Activated effector memory CD4-positive, alpha-beta T cell treated with Interleukin-2 at 50 U/mL for 16 hours (primary cell): Measurements from ENCODE around the gene PTPN11.
"Not testable (repeated sequence)": the region's sequence is repeated elsewhere in the genome, so short reads cannot be mapped to it uniquely, and the experiment has no call there.

Source experiments
- DNase-seq: peaks from one replicate; pipeline ENCODE4 v3.0.0-alpha.2; 2020

The PTPN11 gene

DNA sequence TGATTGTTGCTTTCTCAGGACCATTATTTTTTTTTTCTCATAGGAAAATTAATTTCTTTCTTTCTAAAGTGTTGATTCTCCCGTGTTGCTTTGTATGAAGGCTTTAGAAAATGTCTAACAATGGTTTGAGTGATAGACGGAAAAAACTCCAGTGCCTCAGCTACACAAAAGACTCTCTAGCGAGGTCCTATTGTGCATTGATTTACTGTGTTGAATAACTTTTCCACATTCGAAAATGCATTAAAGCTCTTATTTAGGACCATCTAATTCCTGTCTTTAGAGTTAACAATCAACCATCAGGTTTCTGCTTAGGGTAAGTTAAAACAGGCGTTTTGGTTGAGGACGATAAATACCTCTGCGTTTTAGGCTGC lies 99.6 kb downstream of the PTPN11 start:
- DNase-seq = no peak

DNA sequence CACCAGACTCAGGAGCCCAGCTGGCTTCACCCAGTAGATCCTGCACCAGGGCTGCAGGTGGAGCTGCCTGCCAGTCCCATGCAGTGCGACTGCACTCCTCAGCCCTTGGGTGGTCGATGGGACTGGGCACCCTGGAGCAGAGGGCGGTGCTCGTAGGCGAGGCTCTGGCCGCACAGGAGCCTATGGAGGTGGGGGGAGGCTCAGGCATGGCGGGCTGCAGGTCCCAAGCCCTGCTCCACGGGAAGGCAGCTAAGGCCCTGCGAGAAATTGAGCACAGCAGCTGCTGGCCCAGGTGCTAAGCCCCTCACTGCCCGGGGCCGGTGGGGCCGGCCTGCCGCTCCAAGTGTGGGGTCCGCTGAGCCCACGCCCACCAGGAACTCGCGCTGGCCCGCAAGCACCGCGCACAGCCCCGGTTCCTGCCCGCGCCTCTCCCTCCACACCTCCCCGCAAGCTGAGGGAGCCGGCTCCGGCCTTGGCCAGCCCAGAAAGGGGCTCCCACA lies 101.1 kb downstream of the PTPN11 start:
- not testable (repeated sequence) for DNase-seq

DNA sequence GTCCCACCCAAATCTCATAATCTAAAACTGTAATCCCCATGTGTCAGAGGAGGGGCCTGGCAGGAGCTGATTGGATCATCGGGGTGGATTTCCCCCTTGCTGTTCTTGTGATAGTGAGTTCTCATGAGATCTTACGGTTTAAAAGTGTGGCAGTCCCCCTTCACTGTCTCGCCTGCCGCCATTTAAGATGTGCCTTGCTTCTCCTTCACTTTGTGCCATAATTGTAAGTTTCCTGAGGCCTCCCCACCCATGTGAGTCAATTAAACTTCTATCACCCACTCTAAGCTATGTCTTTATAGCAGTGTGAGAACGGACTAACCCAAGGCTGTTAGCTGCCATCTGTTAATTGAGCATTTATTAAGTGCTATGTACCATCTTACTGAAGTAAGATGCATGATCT lies 105.1 kb downstream of the PTPN11 start:
- no peak for DNase-seq

DNA sequence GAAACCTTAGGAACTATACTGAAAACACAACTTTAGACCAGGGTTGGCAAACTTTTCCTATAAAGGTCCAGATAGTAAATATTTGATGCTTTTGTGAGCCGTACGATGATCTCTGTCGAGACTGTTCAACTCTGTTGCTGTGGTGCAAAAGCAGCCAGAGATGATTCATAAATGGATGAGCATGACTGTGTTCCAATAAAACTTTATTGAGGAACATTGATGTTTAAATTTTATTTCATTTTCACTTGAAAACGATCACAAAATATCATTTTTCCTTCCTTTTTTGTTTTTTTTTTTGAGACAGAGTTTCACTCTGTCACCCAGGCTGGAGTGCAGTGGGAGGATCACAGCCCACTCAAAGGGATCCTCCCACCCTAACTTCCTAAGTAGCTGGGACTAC lies 105.5 kb downstream of the PTPN11 start:
- no peak for DNase-seq

DNA sequence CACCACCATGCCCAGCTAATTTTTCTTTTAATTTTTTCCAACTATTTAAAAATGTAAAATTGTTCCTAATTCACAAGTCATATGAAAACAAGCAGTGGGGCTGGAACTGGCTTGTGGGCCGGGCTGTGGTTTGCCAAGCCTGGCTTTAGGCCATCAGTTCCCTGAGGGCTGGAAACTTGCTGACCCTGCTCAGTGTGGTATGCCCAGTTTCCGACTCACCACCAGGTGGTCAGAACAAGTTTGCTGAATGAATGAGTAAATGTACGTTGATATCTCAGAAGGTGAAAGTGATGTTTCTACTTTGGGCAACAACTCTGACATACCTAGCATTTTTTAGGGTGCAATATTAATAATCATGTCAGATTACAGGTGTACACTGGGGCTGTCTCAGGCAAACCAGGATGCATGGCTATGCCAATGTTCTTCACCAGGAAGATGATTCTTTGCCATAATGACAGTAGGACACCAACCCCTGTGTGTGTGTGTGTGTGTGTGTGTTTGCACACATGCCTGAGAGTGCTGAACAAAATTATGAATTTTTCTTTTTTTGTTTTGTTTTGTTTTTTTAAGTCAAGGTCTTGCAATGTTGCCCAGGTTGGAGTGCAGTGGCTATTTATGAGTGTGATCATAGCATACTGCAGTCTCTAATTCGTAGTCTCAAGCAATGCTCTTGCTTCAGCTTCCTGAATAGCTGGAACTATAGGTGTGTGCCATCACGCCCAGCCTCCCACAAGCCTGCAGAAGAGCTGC lies 106.1 kb downstream of the PTPN11 start:
- DNase-seq = no peak

DNA sequence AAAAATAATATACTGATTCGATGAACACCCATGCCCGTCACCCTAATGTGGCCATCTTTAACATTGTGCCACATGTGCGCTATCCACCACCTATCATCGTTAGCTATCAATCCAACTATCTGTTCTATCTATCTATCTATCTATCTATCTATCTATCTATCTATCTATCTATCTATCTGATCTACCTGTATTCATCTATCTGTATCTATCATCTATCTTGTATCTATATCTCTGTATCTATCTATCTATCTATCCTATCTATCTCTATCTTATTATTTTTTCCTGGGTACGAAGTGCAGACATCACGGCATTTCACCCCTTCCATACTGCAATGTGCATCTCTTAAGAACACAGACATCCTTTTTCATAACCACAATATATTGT lies 106.7 kb downstream of the PTPN11 start:
- DNase-seq = no peak

DNA sequence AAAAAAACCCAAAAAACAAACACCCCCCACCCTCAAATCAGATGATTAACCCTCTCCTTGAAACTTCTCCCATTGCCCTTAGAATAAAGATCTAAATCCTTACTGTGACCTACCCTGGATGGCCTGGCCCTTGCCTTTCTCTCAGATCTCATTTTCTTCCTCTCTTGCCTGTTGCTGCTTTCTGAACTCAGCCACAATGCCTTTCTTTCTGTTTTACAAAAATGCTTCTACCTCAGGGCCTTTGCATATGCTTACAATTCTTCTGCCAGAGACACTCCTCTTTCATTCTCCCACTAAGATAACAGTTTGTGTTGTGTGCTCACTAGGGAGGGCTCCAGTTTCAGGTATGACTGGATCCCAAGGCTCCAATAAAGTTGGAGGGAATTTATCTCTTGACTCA lies 108.3 kb downstream of the PTPN11 start:
- DNase-seq = no peak

DNA sequence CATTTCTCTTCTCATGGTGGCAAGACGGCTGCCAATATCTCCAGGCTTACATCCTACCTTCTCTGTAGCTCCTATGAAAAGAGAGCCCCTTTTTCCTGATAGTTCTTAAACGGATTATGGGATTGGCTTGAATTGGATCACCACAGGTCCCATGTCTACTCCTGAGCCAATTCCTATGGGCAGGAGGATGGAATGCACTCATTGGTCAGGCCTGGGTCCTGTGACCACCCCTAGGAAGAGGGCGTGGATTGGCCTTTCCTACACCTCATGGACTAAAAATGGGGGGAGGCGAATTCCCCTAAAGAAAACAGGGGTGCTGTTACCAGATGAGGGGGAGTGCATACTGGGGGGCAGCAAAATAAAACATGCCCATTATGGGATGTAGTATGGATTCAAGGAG lies 108.8 kb downstream of the PTPN11 start:
- DNase-seq = no peak

DNA sequence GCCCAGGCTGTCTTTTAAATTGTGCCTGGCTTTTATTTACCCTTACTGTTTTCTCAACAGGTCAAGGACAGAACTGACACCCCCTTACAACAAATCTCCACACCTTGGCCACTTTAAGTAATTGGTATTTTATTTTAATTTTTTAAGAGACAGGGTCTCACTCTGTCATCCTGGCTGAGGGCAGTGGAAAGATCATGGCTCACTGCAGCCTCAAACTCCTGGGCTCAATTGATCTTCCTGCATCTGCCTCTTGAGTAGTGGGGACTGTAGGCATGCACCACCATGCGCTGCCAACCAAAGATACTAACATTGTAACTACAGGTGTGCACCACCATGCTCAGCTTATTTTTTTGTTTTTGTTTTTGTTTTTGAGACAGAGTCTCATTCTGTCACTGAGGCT lies 109.8 kb downstream of the PTPN11 start:
- DNase-seq = no peak

DNA sequence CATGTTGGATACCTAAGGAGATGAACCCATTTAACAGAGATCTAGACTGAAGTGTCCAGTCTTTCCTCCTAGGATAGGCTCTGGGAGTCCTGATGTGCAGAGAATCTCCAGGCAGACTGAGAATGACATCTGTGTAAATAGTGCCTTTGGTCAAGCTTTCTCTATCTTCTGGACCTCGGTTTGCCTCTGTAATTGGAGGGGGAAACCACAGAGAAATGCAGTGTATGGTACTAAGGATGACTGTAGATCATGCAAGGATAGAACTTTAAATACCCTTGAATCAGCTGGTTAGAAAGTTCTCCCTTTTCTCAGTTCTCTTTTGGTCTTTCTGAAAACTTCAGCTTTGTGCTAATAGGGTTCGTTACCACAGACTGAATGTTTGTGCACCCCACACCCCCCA lies 112.2 kb downstream of the PTPN11 start:
- DNase-seq = no peak

DNA sequence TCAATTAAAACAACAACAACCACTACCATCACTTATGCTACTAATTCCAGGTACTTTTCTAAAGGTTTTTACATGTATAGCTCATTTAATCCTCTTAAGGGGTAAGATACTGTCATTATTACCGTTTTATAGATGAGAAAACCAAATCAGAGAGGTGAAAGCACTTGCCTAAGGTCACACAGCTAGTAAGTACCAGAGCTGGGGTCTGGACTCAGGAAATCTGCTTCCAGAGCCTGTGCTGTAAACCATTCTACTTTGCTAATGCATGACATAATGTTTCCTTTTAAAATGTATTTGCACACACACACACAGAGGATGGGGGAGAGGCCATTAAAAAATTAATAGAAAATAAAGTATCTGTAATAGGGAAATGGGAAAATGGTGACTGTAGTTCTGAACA lies 113.4 kb downstream of the PTPN11 start:
- no peak for DNase-seq

DNA sequence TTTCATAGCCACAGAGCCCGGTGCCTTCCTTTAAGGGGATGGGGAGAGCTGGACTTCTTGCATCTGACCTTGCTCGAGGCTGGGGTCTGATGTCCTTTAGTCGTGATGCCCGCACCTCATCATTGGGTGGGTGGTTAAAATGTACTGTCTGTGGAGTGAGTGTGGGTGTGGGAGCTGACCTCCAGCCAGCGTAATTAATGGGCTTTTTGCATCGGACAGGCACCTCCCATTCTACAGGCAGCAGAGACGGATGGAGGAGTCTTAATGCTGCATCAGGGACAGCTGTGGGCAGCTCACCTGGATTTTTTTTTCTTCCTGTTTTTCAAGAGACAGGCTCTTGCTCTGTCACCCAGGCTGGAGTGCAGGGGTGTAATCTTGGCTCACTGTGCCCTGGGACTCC lies 114.8 kb downstream of the PTPN11 start:
- DNase-seq = no peak

DNA sequence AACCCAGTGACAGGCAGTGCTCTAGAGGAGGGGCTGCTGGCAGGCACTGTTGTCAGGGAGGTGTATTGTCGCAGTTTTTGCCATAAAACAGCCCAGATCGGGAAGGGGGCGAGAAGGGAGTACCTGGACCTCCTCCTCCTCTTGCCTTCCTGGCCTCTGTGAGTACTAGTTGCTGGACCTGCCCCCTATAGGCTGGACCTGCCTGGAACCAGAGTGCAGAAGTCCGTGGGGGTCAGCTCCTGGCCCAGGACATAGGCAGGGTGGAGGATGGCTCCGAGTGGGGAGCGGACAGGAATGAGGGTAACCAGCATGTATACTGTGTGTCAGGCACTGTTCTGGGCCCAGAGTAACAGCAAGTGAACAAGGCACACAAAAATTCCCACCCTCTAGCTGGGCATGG lies 116.3 kb downstream of the PTPN11 start:
- DNase-seq = no peak

DNA sequence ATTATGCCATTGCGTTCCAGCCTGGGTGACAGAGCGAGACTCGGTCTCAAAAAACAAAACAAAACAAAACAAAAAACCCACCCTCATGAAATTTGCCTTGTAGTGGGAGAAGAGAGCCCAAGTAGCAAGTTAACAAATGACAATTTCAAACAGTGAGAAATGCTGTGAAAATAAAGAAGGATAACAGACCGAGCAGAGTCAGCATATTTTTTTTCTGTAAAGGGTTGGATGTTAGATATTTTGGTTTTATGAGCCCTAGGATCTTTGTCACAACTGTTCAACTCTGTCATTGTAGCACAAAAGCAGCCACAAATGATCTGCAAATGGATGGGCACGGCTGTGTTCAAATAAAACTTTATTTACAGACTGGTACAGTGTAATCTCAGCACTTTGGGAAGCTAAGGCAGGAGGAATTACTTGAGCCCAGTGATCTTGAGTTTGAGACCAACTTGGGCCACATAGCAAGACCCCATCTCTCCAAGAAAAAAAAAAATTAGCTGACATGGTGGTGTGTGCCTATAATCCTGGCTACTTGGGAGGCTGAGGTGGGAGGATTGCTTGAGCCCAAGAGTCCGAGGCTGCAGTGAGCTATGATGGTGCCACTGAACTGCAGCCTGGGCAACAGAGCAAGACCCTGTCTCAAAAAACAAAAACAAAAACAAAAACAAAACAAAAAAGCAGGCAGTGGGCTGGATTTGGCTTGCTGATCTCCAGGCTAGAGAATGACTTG lies 117.1 kb downstream of the PTPN11 start:
- DNase-seq = no peak

DNA sequence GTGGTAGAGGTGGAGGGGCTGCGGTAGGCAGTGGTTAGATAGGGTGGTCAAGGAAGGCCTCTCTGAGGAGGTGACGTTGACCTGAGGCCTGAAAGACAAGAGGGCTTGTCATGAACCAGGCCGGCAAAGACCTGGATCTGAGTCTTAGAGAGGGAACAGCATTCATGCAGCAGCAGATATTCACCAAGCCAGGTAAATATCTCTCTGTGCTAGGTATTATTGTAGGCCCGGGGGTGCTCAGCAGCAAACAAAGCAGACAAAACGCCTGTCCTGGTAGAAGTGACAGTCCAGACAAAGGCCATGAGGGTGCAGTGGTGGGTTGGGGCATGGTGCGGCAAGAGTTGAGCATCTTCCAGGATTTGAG lies 117.6 kb downstream of the PTPN11 start:
- DNase-seq = no peak

DNA sequence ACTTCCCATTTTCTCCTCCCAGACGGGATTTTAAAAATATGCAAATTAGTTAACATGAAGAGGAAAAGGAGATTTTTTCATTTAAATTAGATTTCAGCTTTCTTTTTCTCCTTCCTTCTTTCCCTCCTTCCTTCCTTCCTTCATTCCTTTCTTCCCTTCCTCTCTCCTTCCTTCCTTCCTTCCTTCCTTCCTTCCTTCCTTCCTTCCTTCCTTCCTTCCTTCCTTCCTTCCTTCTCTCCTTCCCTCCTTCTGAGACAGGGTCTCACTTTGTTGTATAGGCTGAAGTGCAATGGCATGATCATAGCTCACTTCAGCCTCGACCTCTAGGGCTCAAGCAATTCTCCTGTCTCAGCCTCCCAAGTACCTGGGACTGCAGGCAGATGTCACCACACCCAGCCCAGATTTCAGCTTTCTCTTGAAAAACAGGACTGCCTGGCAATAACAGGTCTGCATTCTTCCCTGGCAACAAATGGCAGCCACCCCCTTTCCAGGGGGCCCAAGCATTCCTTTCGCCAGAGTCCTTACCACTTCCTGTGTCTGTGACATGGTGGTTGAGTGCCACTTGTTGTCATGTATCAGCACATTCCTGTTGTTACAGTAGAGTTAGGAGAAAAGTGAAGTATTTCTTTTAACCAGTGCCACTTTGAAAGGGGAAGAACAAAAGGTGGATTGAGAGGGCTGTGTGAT lies 119.1 kb downstream of the PTPN11 start:
- DNase-seq = no peak

DNA sequence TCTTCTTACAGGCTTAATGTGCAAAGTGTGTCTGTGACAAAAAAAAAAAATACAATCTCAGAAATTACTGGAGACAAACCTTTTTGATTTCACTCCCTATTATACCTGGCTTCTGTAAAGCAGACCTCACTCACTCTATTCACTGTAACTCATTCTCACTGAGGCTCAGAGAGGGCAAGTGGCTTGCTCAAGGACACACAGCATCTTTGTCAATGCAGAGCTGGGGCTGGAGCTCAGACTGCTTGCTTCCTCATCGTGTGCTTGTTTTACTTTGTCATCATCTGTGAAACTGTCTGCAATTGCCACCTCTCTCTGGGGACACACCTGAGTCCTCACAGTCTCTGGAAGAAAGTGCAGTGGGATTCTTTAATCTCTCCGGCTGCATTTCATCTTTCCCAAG lies 120.0 kb downstream of the PTPN11 start:
- DNase-seq = no peak

DNA sequence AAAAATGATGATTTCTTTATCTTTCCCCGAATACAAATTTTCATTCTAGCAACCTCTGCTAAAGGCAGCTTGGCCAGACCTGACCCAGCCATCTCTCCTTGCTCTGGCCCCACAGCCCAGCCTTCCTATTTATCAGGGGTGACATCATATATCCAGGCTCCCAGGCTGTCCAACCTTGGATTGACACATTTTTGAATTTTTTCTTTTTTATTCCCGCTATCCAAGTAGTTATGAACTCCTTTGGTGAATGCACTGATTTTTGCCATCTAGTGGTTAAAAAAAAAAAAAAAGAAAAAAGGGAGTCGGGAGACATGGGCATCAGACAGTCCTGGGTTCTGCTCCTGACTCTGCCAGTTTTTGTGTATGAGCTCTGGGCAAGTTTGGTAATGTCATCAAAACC lies 120.5 kb downstream of the PTPN11 start:
- DNase-seq = no peak

DNA sequence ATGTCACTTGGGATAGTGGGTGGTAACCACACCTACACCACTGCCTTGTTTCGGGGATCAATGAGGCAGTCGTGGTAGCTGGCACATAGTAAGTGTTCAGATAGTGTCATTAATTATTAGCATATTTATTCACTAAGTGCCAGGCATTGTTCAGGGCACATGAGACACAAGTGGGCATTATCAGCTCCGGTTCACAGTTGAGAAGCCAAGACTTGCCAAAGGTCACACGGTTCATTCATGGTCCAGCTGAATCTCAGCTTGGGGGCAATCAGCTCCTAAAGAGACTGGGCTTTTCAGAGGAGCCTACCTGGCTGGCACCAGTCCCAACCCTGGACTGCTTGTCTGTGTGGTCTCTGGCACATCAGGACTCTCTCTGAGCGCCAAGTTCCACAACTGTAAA lies 121.3 kb downstream of the PTPN11 start:
- no peak for DNase-seq

DNA sequence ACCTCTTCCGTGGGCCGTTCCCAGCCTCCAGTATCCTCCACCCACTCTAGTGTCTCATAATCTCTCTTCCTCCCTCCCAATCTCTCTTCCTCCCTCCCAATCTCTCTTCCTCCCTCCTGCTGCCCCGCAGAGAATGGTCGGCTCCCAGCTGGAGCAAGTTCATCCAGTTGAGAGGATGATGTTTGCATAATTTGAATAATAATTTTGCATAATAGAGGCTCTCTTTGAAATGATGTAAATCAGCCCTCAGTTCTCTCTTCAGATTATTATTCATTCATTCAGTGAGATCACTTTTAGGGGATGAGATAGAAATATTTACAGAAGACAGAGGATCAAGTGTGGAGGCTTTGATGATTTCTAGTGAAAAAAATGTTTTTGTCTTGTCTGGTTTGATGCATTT lies 125.0 kb downstream of the PTPN11 start:
- DNase-seq = no peak

DNA sequence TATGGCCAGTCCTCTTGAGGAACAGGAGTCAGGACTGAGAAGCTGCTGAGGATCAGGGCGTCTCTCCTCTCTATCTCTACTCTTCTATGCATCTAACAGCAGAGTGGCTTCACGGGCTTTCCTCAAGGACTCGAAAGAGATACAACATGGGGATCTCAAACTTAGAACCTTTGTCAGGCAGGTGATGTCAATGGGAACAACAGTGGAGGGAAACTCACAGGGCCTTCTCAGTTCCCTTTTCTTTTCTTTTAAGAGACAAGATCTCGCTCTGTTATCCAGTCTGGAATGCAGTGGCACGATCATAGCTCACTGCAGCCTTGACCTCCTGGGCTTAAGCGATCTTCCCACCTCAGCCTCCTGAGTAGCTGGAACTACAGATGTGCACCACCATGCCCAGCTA lies 127.6 kb downstream of the PTPN11 start:
- no peak for DNase-seq

DNA sequence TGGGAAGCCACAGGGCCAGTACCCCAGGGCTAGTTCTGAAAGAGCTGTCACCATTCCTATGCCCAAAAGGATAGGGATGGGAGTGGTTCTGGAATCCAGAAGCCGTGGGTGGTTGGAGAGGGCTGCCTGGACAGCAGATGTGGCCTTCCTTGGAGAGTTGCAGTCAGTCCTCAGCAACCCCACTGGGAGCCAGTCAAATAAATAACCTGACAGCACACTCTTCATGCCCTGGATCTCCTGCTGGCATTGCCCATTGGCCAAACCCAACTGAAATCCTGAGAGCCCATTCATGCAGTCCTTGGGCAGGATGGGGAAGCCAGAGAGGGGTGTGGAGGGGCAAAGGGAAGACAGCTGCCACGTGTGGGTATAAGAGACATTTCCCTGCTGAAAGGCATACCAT lies 128.2 kb downstream of the PTPN11 start:
- no peak for DNase-seq

DNA sequence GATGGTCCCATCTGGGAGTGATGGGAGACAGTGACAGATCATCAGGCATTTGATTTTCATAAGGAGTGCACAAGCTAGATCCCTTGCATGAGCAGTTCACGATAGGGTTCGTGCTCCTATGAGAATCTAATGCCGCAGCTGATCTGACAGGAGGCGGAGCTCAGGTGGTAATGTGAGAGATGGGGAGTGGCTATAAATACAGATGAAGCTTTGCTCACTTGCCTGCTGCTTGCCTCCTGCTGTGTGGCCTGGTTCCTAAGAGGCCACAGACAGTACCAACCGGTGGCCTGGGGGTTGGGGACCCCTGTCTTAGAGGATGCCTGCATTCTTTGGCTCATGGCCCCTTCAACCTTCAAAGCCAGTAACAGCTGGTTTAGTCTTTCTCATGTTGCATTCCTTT lies 130.3 kb downstream of the PTPN11 start:
- DNase-seq = no peak

DNA sequence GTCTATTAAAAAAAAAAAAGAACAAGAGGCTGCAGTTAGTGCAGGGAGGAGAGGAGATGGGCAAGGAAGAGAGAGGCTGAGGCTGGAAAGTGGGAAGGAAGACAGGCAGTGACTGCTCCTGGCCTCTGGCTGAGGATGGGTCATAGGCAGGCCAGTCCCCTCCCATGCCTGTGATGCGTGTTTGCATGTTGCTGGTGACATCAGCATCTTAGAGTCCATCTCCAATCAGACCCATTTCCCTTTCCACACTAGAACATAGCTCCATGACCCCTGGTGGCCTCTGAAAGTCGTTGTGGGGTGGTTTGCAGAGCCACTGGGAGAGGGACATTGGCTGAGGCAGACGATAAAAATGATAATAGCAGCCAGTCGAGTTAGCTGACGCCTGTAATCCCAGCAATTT lies 132.9 kb downstream of the PTPN11 start:
- no peak for DNase-seq
